ENCODE measurements around the gene EIF1B.

EIF1B gene

GRCh38 chr3:40355410-40355809 is 45.9 kb downstream of the EIF1B start:
- no peak for DNase-seq

GRCh38 chr3:40358454-40358853 is 48.9 kb downstream of the EIF1B start:
- no peak for DNase-seq

All from activated CD4-positive, alpha-beta T cell treated with anti-CD3 and anti-CD28 coated beads for 48 hours (primary cell).